ENCODE data around the gene NUBPL.
"Not testable (repeated sequence)": the region's sequence is repeated elsewhere in the genome, so short reads cannot be mapped to it uniquely, and the experiment has no call there.

GRCh38 chr14:31890202-31890601 lies 329.0 kb downstream of the NUBPL start:
- not testable (repeated sequence) for TF ChIP-seq CTCF (IDR thresholded peaks at IDR 0.05; ENCODE audit: low read depth, low read length); POLR2A (IDR thresholded peaks at IDR 0.05; ENCODE audit: extremely low read depth, insufficient read length); MAX (IDR thresholded peaks at IDR 0.05; ENCODE audit: low read depth, low read length)
